ENCODE measurements around the gene ATP6V0D1. TPM values are rescaled to one million over a fixed set of nuclear protein-coding genes. Genes with fewer than 3 reads are reported as not detected.

ATP6V0D1 gene
- polyA plus RNA-seq, 3 donors = 81.3 to 100 (median 90.2) TPM

- DNase-seq = peak; percentile 35
Observed at GRCh38 chr16:67394155-67395104, 86.5 kb downstream of the ATP6V0D1 start.

GRCh38 chr16:67393788-67394154 lies 87.2 kb downstream of the ATP6V0D1 start:
- DNase-seq = no peak

GRCh38 chr16:67393111-67393787 lies 87.7 kb downstream of the ATP6V0D1 start, which contains the start of gene TPPP3:
Gene TPPP3 (minus strand): TSS chr16:67393498. CDS start chr16:67391111, 2,387 bp downstream.
- peak; percentile 87 for DNase-seq

- DNase-seq = no peak
Observed at GRCh38 chr16:67392301-67393059, 88.5 kb downstream of the ATP6V0D1 start.

GRCh38 chr16:67391424-67392300 lies 89.3 kb downstream of the ATP6V0D1 start:
- DNase-seq = no peak

GRCh38 chr16:67390816-67391423 lies 90.0 kb downstream of the ATP6V0D1 start:
- no peak for DNase-seq

GRCh38 chr16:67389911-67390815 lies 90.8 kb downstream of the ATP6V0D1 start:
- no peak for DNase-seq

- DNase-seq = no peak
Observed at GRCh38 chr16:67388591-67388990, 92.4 kb downstream of the ATP6V0D1 start.

GRCh38 chr16:67388191-67388590 lies 92.8 kb downstream of the ATP6V0D1 start:
- DNase-seq = no peak

Other genes starting within 250 kb of the ATP6V0D1 start
- 10 to 100 TPM; 45.1 to 48.9 (median 47.5) TPM for gene FHOD1, start 233.7 kb downstream of the ATP6V0D1 start, polyA plus RNA-seq (ENCODE audit: insufficient read length in 3 of 3)
- 1 to 10 TPM; 2.7 to 6.3 (median 5.6) TPM for gene SLC9A5, start 232.2 kb downstream of the ATP6V0D1 start, polyA plus RNA-seq (ENCODE audit: insufficient read length in 3 of 3)
- 10 to 100 TPM; 12.0 to 17.5 (median 13.8) TPM for gene PLEKHG4, start 201.6 kb downstream of the ATP6V0D1 start, polyA plus RNA-seq (ENCODE audit: insufficient read length in 3 of 3)
- gene KCTD19, start 154.4 kb downstream of the ATP6V0D1 start, polyA plus RNA-seq (ENCODE audit: insufficient read length in 3 of 3) = 1 to 10 TPM; 1.1 to 3.1 (median 2.9) TPM
- gene LRRC36, start 154.3 kb downstream of the ATP6V0D1 start, polyA plus RNA-seq (ENCODE audit: insufficient read length in 3 of 3) = 1 to 10 TPM; 2.9 to 9.9 (median 8.1) TPM
- 10 to 100 TPM; 64.7 to 71.8 (median 69.9) TPM for gene TPPP3, start 87.7 kb downstream of the ATP6V0D1 start, polyA plus RNA-seq (ENCODE audit: insufficient read length in 3 of 3)
- 10 to 100 TPM; 14.7 to 18.3 (median 15.4) TPM for gene ZDHHC1, start 64.7 kb downstream of the ATP6V0D1 start, polyA plus RNA-seq (ENCODE audit: insufficient read length in 3 of 3)
- 10 to 100 TPM; 44.9 to 77.6 (median 57.3) TPM for gene HSD11B2, start 50.0 kb downstream of the ATP6V0D1 start, polyA plus RNA-seq (ENCODE audit: insufficient read length in 3 of 3)
- under 1 TPM in 2 of 3 donors, not detected in 1; 0.40 to 0.91 TPM for gene AGRP, start 2.4 kb upstream of the ATP6V0D1 start, polyA plus RNA-seq (ENCODE audit: insufficient read length in 3 of 3)
- gene RIPOR1, start 47.7 kb upstream of the ATP6V0D1 start, polyA plus RNA-seq (ENCODE audit: insufficient read length in 3 of 3) = 100 to 1,000 TPM; 135 to 155 (median 147) TPM
- gene CTCF, start 81.4 kb upstream of the ATP6V0D1 start, polyA plus RNA-seq (ENCODE audit: insufficient read length in 3 of 3) = 10 to 100 TPM; 71.9 to 78.4 (median 75.6) TPM
- gene CARMIL2, start 164.0 kb upstream of the ATP6V0D1 start, polyA plus RNA-seq (ENCODE audit: insufficient read length in 3 of 3) = 1 to 10 TPM in 2 of 3 donors, under 1 TPM in 1; 0.95 to 2.1 (median 1.3) TPM
- gene ACD, start 179.1 kb upstream of the ATP6V0D1 start, polyA plus RNA-seq (ENCODE audit: insufficient read length in 3 of 3) = 10 to 100 TPM; 23.7 to 31.6 (median 26.6) TPM
- 1 to 10 TPM; 3.5 to 3.9 (median 3.6) TPM for gene PARD6A, start 179.8 kb upstream of the ATP6V0D1 start, polyA plus RNA-seq (ENCODE audit: insufficient read length in 3 of 3)
- 10 to 100 TPM; 26.7 to 36.6 (median 29.2) TPM for gene ENKD1, start 185.6 kb upstream of the ATP6V0D1 start, polyA plus RNA-seq (ENCODE audit: insufficient read length in 3 of 3)
- 1 to 10 TPM; 4.2 to 5.0 (median 4.8) TPM for gene C16orf86, start 185.7 kb upstream of the ATP6V0D1 start, polyA plus RNA-seq (ENCODE audit: insufficient read length in 3 of 3)
- 10 to 100 TPM; 23.6 to 26.2 (median 24.6) TPM for gene GFOD2, start 238.2 kb upstream of the ATP6V0D1 start, polyA plus RNA-seq (ENCODE audit: insufficient read length in 3 of 3)